ENCODE measurements around the gene PSMD1.
"Not testable (repeated sequence)": the region's sequence is repeated elsewhere in the genome, so short reads cannot be mapped to it uniquely, and the experiment has no call there.

PSMD1 gene

DNA sequence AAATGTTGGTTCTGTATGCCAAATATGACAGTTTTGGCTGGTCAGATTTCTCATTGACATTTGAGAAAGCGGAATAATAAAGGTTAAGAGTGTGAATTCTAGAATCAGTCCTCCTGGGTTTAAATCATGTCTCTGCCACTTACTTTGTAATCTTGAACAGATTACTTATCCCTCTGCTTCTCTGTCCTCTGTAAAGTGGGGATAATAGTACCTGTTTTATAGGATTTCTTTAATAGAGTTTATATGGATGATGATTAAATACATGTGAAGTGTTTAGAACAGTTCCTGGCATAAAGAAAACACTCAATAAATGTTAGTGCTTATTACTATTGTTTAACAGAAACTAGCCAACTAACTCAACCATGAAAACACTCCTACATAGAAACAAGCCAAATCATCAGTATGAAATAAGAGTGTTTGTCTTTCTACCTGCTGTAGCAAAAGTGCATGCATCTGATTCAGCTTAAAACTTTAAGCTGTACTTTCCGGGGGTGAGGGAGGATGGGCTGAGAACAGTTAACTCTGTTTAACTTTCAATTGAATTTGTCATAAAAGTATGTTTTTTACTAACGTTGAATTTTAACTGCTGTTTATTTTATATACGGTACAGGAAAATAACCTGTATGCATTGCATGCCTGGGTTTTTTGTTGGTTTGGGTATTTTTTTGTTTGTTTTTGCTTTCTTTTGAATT is 61.4 kb downstream of the PSMD1 start:
- DNase-seq = no peak

DNA sequence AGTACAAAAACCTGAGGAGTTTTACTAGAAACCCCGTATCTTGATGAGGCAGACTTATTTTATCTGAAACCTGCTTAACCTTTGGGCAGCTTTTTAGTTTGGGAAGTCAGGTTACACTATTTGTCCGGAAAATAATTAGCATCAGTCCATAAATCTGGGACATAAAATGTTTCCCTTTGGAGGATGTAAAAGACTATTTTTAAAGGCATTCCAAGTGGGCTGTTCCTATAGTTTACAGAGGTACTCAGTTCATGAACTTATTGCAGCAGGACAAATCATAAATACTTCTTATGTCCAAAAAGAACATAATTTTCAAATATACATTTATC is 61.9 kb downstream of the PSMD1 start:
- no peak for DNase-seq

DNA sequence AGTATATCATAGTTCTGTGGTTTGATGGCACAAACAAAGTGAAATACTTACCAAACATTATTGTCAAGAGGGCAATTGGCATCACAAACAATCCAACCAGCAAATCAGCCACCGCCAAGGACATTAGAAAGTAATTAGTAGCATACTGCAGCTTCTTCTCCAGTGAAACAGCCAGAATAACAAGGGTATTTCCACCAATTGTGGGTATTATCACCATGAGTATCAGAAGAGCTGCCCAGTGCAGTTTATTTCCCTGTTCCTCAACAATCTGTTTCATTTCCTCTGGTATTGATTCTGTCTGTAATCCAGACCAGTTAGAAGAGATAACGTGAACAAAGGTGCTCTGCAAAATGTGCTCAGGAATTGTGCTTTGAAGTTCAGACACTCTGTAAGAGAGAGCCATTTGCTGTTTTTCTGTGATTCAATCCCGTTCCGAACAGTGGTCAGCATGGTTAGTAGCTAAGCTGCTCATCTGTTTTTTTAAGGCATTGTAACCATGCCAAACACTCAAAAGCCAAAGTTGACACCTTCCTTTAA is 66.8 kb downstream of the PSMD1 start:
- no peak for DNase-seq

DNA sequence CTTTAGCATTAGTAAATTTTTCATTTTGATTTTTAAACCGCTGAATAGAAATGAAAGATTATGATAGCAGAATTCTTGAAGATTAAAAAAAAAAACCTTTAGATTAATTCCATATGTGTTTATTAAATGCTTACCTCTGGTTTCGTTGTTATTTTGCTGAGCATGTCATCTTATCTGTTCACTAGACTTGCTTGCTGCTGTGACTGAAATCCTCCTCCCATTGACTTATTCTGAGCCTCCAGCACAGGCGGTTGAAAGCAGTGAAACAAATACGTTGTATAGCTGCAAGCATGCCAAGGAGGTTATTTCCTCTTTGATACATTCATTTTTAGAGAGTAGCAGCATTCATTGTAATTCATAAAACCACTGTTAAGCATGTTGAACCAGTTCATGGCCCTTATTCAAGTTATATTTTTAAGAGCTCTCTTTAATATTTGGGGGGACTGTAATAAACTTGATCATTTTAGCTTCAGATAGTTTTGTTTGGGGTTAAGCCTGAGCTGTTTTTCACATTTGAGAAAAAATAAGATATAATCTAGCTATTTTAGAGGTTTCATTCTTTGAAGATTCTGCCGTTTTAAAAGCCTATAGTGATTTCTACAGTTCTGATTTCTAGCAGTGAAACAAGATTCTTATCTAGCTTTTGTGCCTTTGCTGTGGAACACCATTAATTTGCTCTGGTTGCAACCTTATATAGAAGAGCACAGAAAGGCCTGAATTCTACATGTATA is 68.3 kb downstream of the PSMD1 start, which contains the start of gene HTR2B:
Gene HTR2B, minus strand, starts transcription at position 205 of the 731 bp plus-strand sequence. CDS start 1,278 bp downstream, outside the sequence.
- DNase-seq = no peak

DNA sequence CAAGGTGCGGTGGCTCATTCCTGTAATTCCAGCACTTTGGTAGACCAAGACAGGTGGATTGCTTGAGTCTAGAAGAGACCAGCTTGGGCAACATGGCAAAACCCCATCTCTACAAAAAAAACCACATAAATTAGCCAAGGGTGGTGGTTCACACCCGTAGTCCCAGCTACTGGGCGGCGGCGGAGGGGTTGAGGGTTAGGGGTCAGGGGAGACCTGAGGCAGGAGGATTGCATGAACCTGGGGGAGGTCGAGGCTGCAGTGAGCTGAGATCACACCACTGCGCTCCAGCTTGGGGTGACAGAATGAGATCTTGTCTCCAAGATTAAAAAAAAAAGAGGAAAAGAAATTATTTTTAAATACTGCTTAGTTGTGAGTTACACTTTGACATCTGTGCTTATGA is 69.5 kb downstream of the PSMD1 start:
- DNase-seq = no peak

DNA sequence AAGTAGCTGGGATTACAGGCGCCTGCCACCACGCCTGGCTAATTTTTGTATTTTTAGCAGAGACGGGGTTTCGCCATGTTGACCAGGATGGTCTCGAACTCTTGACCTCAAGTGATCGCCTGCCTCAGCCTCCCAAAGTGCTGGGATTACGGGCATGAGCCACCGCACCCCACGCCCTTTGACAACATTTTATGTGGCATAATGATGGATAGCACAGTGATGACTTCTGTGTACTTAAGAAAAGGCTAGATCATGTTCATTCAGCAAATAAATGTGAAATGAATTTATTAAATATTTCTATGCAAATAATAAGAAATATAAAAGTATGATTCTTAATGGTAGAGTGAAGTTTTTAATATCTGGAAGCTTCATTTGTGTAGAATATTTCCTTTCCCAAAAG is 70.8 kb downstream of the PSMD1 start:
- no peak for DNase-seq

DNA sequence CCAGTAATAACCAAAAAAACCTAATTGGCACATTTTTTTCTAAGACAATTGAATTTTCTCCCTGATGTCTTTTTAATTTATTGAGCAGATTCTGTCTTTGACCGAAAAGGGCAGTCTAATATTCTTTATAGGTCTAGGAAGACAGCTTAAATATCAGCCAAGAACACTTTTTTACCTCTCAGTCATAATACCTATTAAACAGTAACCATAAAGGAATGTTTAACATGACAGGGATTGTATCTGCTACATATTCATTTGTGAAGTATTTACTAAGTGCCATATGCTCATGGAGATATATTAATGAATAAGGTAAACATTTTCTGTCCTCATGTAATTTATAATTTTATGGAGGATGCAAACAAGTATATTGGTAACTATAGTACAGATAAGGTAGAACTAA is 71.3 kb downstream of the PSMD1 start:
- DNase-seq = no peak

DNA sequence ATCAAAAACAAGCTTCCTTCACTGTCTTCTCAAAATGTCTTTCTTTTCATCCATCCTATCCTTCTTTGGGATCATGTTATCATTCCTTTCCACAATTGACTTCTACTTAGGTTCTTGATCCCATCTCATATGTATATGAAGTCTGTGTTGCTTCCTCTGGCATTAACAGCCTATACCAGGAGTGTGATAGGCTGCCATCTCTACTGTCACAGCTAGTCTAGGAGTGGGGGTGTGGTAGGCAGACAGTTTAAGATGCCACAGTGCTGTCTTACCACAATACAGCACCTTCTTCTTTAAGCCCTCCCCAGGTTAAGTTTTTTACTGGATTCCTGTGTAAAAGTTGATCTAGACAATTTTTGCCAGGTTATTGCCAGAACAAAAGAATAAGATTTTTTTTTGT is 71.9 kb downstream of the PSMD1 start:
- no peak for DNase-seq

DNA sequence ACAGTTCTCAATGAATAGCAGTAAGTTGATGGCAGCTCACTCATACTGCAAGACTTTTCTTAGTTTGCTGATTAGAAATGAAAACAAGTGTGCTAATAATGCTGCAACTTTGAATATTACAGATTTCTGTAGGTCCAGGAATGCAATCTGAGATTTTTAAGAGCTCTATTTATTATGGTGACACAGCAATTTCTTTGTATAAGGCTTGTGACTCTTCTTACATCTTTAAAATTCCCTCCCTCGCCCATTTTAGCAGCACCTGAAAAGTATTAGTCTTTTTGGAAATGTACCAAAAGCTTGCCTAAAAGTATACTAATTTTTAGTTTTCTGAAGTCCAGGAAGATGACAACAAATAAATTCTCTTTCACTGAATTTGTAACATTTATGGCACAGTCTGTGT is 72.5 kb downstream of the PSMD1 start:
- no peak for DNase-seq

DNA sequence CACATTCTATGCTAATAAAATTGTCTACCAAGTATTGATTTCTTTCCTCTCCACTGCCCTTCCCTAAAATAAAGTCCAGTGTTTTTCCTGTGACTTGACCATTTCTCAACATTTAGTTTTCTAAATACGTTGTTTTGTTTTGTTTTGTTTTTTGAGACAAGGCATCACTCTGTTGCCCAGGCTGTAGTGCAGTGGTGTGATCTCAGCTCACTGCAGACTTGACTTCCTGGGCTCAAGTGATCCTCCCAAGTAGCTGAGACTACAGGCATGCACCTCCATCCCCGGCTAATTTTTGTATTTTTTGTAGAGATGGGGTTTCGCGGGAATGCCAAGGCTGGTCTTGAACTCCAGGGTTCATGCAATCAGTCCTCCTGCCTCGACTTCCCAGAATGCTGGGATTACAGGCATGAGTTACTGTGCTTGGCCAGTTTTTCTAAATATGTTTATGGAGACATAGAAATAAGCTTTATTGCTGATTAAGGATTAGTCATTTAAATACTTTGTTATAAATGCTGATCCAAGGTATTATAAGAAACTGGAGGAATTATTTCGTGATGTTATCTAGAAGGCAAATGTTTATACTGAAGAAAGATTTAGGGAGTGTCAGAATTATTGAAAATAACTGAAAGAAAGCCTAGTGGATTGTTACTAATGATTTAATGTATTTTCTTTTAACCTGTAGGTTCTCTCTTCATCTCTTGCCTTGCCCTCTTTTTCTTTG is 73.8 kb downstream of the PSMD1 start:
- no peak for DNase-seq

DNA sequence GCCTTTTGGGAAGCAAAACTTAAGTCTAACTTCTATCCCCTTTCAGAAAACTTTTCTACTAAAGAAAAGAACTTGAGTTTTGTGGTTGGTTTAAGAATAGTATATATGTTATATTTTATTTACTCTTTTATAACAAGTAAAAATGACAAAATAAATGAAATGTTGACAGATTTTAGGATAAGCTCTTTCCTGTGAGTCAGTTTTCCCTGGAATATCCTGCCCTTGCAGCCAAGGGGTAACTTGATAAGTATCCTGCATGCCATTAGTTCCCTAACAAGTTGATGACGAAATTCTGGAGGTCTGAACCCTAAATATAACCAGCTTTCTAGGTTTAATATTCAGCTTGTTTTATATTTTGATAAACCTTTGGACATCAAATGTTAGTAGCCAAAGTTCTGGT is 75.5 kb downstream of the PSMD1 start:
- DNase-seq = no peak

DNA sequence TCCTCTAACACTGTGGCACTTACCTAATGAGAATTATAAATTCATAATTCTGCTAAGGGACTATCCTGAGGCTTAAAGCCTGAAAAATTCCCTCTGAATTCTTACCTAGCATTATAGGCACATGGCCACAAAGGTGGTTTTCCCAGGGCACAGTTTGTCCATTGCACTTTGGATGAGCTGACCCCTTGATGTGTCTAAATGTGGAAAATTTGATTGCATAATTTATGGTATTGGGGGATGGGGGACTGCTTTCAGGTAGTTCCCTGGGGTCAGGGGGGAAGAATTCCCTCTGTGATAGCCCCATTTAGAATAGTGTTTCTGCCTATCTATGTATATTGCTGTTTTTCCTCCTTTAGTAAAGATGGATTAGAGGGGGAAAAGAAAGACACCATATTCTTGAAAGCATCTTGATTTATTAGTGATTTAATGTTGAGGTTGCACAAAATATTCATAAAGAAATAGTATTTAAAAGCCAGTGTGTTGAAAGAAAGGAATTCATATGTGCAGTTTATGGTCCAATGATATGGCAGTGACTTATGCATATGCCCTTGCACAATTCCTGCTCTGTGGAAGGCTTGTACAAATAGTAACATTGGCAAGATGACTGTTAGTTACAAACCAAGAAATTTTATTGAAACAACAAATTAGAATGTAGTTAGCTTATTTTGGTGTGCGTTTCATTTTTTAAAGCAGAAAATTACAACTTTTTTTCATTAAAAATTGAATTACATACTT is 76.9 kb downstream of the PSMD1 start:
- no peak for DNase-seq

DNA sequence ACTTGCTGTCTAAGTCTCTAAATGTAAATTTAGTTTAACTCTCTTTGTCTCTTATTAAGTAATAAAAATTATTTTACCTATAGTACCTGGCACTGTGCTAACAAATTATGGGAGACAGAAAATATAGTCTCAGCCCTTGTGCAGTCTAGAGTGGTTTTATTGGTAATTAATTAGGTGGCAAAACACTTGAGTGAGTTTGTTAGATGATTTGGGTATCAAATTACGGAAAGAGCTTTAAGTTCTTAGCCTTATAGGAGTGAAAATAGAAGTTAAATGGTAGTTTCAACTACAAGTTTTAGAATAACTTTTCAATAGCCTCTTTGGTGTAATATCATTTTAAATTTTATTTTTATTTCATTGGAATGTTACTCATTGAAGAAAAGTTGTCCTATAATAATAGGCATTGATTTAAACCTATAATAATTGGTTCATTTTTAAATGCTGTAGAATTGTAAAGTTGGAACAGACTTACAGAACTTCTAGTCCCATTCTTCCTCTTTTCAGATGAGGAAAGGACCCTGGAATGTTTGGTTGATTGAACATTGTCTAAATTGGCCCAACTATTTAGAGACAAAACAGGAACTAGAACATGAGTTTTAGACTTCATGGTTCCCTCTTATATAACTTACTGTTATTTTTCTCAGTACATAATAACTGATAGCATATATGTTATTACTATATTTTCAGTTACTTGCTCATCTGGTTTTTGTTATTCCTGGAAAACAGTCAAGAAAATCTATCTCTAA is 78.4 kb downstream of the PSMD1 start:
- DNase-seq = no peak

DNA sequence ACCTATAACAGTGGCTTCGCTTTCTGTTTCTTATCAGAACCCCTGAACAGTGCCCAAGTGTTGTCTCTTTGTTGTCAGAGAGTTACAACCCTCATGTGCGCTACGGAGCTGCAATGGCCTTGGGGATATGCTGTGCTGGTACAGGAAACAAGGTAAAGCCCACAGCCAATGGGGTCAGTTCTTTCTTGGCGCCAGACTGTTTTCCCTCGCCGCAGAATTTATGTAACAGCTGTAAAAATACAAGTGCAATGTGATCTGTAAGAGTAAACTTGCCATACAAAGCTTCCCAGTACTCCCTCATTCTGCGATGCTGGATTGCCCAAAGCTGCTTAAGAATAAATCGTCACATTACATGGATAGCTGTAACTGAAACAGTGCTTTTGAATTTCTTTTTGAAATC is 82.0 kb downstream of the PSMD1 start:
- no peak for DNase-seq

DNA sequence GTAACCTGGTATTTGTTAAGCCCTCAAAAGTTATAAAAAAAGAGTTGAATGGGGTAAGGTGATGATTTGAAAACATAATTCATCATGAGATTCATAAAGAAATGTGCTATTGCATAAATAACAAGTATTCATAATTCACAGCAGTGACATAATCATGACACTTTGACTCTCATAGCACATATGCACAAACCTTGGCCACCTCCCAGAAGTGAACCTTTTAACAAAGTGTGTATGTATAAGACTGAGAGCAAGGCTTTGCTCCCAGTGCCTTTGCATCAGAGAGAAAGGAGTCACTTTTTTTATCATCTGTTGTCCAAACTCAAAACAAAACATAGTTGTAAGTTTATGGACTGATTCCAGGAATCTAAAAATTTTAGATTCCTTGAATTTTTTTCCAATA is 83.1 kb downstream of the PSMD1 start:
- DNase-seq = no peak

DNA sequence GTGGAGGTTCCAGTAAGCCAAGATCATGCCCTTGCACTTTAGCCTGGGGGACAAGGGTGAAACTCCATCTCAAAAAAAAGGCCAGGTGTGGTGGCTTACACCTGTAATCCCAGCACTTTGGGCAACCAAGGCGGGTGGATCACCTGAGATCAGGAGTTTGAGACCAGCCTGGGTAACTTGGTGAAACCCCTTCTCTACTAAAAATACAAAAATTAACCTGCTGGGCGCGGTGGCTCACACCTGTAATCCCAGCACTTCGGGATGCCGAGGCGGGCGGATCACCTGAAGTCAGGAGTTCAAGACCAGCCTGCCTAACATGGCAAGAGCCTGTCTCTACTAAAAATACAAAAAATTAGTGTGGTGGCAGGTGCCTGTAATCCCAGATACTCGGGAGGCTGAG is 84.1 kb downstream of the PSMD1 start:
- DNase-seq = not testable (repeated sequence)

DNA sequence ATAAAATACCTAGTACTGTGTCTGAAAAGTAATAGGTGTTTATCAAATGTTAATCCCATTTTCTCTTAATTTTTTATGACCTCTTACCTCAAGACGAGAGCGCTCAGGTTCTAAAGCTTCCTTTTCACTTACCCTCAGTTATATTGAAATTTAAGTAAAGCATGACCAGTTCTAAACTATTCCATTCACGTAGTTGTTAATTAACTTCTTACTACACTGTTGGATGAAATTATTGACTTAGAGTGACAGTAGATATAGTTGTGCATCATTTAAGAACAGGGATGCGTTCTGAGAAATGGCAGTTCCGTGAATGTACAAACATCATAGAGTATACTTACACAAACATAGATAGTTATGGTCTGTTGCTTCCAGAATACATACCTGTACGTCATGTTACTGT is 88.2 kb downstream of the PSMD1 start:
- no peak for DNase-seq

DNA sequence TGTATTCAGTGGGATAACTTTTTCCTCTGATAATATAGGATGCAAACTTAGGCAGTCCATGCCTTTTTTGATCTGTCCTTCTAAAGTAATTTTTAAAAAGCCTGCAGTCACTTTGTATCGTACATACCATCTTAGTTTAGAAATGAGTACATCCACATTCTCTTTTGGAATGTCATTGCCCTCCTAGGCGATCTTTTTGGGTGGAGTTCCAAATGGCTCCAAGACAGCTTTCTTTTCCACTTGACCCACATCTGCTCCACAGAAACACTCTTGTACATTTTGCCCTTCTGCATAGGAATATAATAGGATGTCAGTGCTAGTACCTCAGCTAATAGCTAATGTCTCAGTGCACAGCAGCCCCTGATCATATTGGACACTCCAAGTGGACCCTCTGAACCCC is 90.0 kb downstream of the PSMD1 start:
- DNase-seq = no peak

DNA sequence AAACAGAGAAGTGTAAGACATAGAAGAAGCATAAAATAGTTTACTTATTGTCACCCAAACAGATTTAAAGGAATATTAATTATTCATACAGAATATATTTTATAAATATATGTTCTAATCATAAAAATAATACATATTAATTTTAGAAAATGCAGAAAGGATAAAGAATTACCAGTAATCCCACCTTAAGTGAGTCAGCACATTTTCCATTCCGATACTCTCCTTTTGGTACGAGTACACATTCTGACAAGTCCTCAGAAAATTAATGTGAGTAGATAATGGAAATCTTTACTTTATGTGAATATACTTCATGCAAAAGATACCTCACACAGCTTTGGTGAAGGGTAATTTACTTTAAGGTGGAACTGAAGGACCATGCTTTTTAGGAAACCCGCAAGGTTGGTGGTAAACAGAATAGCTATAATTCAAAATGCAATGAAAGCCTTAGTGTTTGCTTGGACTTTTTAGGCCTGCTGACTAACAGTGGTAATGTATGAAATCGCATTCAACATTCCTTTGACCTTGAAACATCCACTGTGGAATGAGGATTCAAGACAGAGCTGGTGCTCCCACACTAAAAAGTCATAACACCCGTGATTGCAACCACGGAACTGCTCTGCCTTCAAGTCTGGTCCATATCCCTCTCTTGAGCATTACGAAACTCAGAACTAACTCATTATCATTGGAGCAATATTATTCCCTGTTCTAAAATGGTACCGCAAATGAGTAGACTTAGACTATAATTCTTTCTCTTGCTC is 96.3 kb downstream of the PSMD1 start:
- DNase-seq = no peak

DNA sequence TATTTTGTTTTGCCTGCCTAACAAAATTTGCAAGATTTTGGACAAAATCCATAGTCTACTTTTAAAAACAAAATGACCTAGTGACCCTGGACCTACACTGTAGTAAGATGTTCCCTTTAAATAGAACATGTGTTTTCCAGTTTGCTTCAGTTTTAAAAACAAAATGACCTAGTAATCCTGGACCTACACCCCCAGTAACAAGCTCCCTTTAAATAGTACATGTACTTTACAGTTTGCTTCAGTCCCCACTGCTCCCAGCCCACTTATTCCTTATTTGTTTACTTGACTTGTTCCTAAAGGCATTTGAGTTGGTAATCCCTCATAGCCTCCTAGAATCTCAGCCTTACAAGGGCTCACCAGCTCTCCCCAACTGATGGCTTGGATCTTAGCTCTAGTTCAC is 102.6 kb downstream of the PSMD1 start:
- no peak for DNase-seq

DNA sequence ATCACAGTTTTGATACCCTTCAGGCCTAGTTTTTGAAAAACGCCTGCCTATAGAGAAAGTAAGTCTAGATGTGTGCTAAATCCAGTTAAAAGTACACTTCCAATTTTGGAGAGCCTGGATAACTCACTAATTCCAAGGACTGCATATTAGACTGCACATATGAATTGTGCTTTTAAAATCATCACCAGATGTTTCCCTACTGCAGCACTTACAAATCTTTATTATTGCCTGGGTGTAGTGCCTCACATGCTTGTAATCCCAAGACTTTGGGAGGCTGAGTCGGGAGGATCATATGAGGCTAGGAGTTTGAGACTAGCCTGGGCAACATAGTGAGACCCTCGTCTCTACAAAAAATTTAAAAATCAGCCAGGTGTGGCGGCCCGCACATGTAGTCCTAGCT is 104.0 kb downstream of the PSMD1 start:
- DNase-seq = no peak

Measured in stimulated activated CD4-positive, alpha-beta T cell treated with anti-CD3 and anti-CD28 coated beads, Interleukin-4, amount 100 ng/mL, for 4 hours (primary cell).